ENCODE measurements around the gene PARD3.

DNA sequence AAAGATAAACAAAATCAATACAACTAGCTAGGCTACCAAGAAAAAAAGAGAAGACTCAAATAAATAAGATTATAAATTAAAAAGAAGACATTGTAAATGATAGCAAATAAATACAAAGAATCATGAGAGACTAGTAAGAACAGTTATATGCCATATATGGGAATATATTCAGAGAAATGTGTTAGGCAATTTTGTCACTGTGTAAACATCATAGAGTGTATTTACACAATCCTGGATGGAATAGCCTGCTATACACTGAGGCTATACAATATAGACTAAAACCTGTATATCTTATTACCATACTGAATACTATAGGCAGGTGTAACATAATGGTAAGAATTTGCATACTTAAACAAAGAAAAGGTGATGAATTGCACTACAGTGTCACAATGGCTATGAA lies 717.4 kb downstream of the PARD3 start:
- TF ChIP-seq, protein P1, sequence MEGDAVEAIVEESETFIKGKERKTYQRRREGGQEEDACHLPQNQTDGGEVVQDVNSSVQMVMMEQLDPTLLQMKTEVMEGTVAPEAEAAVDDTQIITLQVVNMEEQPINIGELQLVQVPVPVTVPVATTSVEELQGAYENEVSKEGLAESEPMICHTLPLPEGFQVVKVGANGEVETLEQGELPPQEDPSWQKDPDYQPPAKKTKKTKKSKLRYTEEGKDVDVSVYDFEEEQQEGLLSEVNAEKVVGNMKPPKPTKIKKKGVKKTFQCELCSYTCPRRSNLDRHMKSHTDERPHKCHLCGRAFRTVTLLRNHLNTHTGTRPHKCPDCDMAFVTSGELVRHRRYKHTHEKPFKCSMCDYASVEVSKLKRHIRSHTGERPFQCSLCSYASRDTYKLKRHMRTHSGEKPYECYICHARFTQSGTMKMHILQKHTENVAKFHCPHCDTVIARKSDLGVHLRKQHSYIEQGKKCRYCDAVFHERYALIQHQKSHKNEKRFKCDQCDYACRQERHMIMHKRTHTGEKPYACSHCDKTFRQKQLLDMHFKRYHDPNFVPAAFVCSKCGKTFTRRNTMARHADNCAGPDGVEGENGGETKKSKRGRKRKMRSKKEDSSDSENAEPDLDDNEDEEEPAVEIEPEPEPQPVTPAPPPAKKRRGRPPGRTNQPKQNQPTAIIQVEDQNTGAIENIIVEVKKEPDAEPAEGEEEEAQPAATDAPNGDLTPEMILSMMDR (IDR thresholded peaks at IDR 0.05; ENCODE audit: insufficient read depth, low read length, poor library complexity, severe bottlenecking): no peak
- no peak for TF ChIP-seq EZH2phosphoT487 (conservative IDR thresholded peaks at IDR 0.05; ENCODE audit: low read length)
